GM12878 (cell line): ENCODE data around the gene NLRC3.

Experiments used
- CHD1 ChIP-seq: IDR thresholded peaks from 2 replicates; pipeline ENCODE4 v1.6.1; 2012; ENCODE audit warnings: low read depth, low read length, improper control_type of control experiment
- EZH2 ChIP-seq: IDR thresholded peaks from 2 replicates; pipeline ENCODE4 v1.6.1; 2012; ENCODE audit warnings: low read depth, mild to moderate bottlenecking, control low read depth, inconsistent platforms, low read length, borderline replicate concordance; ENCODE audit not compliant: control insufficient read depth
- FOXK2 ChIP-seq: fragments of 450-650 bp; IDR thresholded peaks from 2 replicates; pipeline ENCODE4 v1.6.1; 2017; ENCODE audit warnings: mild to moderate bottlenecking, moderate library complexity
- IKZF2 ChIP-seq, 2 experiments: fragments of 450-650 bp; IDR thresholded peaks; 2 replicates each; pipeline ENCODE4 v1.6.1; 2017; ENCODE audit warnings: mild to moderate bottlenecking in 2 of 2, moderate library complexity in 2 of 2
- NFIC ChIP-seq: IDR thresholded peaks from 2 replicates; pipeline ENCODE4 v1.6.1; 2012; ENCODE audit warnings: low read depth, mild to moderate bottlenecking, inconsistent platforms, low read length, moderate library complexity
- NR2C1 ChIP-seq: fragments of 450-650 bp; IDR thresholded peaks from 2 replicates; pipeline ENCODE4 v1.6.1; 2017; ENCODE audit warnings: antibody characterized with exemption, mild to moderate bottlenecking, moderate library complexity
- RAD21 ChIP-seq: IDR thresholded peaks from 2 replicates; pipeline ENCODE4 v1.6.1; 2011; ENCODE audit warnings: mild to moderate bottlenecking, low read depth, low read length, moderate library complexity; ENCODE audit not compliant: insufficient read depth
- ZZZ3 ChIP-seq: IDR thresholded peaks from 2 replicates; pipeline ENCODE4 v1.6.1; 2011; ENCODE audit warnings: low read depth; ENCODE audit not compliant: control insufficient read depth, insufficient read length
- TF ChIP-seq, protein P1 (sequence below), 3 experiments: IDR thresholded peaks in 2 of 3; conservative IDR thresholded peaks in 1 of 3; 2 replicates each; pipeline ENCODE4 v1.5.1; 2011; ENCODE audit warnings: low read depth in 3 of 3, low read length in 3 of 3, mild to moderate bottlenecking in 3 of 3, control low read depth in 2 of 3, moderate library complexity in 2 of 3, inconsistent platforms in 1 of 3, mixed read lengths in 1 of 3; ENCODE audit not compliant: control insufficient read depth in 2 of 3, insufficient read depth in 1 of 3; ENCODE audit errors: extremely low read depth in 1 of 3
- TF ChIP-seq, protein P2 (sequence below): IDR thresholded peaks from 2 replicates; pipeline ENCODE4 v1.6.1; 2011; ENCODE audit warnings: low read depth, low read length, improper control_type of control experiment, borderline replicate concordance
- TF ChIP-seq, protein P3 (sequence below): fragments of 450-650 bp; IDR thresholded peaks from 2 replicates; pipeline ENCODE4 v1.6.1; 2018; ENCODE audit warnings: mild to moderate bottlenecking, low read depth, moderate library complexity; ENCODE audit not compliant: partially characterized antibody
- TF ChIP-seq, protein P4 (sequence below): fragments of 450-650 bp; IDR thresholded peaks from 2 replicates; pipeline ENCODE4 v1.6.1; 2014; ENCODE audit warnings: mild to moderate bottlenecking
- TF ChIP-seq, protein P5 (sequence below): fragments of 150-350 bp; IDR thresholded peaks from 2 replicates; pipeline ENCODE4 v1.6.1; 2016; ENCODE audit warnings: low read depth, low read length
- TF ChIP-seq, protein P6 (sequence below): IDR thresholded peaks from 2 replicates; pipeline ENCODE4 v1.6.1; 2012; ENCODE audit warnings: low read length, inconsistent platforms

DNA sequence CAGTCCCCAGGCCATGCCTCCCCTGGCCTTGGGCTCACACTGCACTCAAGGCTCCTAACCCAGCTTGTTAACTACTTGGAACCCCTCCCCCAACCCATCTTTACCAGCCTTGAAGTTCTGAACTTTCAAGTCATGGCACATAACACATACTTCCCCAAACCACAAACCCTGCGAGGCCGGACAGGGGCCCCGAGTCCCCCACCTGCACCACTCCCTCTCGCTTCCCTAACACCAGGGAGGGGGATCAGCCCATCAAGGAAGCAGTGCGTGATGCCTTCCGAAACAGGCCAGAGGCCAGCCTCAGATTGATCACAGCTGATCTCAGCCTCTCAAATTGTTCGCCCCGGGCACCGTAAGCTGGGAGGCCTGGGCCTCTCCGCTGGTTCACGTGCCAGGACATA lies 3.0 kb upstream of the NLRC3 start:
- TF ChIP-seq, protein P1, sequence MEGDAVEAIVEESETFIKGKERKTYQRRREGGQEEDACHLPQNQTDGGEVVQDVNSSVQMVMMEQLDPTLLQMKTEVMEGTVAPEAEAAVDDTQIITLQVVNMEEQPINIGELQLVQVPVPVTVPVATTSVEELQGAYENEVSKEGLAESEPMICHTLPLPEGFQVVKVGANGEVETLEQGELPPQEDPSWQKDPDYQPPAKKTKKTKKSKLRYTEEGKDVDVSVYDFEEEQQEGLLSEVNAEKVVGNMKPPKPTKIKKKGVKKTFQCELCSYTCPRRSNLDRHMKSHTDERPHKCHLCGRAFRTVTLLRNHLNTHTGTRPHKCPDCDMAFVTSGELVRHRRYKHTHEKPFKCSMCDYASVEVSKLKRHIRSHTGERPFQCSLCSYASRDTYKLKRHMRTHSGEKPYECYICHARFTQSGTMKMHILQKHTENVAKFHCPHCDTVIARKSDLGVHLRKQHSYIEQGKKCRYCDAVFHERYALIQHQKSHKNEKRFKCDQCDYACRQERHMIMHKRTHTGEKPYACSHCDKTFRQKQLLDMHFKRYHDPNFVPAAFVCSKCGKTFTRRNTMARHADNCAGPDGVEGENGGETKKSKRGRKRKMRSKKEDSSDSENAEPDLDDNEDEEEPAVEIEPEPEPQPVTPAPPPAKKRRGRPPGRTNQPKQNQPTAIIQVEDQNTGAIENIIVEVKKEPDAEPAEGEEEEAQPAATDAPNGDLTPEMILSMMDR (IDR thresholded peaks at IDR 0.05 in 2 of 3, conservative IDR thresholded peaks at IDR 0.05 in 1 of 3; ENCODE audit: control insufficient read depth in 2 of 3, extremely low read depth in 1 of 3, insufficient read depth in 1 of 3, low read depth in 3 of 3, low read length in 3 of 3): no peak
- TF ChIP-seq ZZZ3 (no peak), IKZF2 (IDR thresholded peaks at IDR 0.05) (no peak), NFIC (no peak), NR2C1 (no peak), RAD21 (no peak), EZH2 (no peak), FOXK2 (no peak), CHD1 (no peak)
- TF ChIP-seq, protein P2, sequence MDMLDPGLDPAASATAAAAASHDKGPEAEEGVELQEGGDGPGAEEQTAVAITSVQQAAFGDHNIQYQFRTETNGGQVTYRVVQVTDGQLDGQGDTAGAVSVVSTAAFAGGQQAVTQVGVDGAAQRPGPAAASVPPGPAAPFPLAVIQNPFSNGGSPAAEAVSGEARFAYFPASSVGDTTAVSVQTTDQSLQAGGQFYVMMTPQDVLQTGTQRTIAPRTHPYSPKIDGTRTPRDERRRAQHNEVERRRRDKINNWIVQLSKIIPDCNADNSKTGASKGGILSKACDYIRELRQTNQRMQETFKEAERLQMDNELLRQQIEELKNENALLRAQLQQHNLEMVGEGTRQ: no peak
- TF ChIP-seq, protein P3, sequence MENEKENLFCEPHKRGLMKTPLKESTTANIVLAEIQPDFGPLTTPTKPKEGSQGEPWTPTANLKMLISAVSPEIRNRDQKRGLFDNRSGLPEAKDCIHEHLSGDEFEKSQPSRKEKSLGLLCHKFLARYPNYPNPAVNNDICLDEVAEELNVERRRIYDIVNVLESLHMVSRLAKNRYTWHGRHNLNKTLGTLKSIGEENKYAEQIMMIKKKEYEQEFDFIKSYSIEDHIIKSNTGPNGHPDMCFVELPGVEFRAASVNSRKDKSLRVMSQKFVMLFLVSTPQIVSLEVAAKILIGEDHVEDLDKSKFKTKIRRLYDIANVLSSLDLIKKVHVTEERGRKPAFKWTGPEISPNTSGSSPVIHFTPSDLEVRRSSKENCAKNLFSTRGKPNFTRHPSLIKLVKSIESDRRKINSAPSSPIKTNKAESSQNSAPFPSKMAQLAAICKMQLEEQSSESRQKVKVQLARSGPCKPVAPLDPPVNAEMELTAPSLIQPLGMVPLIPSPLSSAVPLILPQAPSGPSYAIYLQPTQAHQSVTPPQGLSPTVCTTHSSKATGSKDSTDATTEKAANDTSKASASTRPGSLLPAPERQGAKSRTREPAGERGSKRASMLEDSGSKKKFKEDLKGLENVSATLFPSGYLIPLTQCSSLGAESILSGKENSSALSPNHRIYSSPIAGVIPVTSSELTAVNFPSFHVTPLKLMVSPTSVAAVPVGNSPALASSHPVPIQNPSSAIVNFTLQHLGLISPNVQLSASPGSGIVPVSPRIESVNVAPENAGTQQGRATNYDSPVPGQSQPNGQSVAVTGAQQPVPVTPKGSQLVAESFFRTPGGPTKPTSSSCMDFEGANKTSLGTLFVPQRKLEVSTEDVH: no peak
- TF ChIP-seq, protein P4, sequence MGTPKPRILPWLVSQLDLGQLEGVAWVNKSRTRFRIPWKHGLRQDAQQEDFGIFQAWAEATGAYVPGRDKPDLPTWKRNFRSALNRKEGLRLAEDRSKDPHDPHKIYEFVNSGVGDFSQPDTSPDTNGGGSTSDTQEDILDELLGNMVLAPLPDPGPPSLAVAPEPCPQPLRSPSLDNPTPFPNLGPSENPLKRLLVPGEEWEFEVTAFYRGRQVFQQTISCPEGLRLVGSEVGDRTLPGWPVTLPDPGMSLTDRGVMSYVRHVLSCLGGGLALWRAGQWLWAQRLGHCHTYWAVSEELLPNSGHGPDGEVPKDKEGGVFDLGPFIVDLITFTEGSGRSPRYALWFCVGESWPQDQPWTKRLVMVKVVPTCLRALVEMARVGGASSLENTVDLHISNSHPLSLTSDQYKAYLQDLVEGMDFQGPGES: no peak
- TF ChIP-seq, protein P5, sequence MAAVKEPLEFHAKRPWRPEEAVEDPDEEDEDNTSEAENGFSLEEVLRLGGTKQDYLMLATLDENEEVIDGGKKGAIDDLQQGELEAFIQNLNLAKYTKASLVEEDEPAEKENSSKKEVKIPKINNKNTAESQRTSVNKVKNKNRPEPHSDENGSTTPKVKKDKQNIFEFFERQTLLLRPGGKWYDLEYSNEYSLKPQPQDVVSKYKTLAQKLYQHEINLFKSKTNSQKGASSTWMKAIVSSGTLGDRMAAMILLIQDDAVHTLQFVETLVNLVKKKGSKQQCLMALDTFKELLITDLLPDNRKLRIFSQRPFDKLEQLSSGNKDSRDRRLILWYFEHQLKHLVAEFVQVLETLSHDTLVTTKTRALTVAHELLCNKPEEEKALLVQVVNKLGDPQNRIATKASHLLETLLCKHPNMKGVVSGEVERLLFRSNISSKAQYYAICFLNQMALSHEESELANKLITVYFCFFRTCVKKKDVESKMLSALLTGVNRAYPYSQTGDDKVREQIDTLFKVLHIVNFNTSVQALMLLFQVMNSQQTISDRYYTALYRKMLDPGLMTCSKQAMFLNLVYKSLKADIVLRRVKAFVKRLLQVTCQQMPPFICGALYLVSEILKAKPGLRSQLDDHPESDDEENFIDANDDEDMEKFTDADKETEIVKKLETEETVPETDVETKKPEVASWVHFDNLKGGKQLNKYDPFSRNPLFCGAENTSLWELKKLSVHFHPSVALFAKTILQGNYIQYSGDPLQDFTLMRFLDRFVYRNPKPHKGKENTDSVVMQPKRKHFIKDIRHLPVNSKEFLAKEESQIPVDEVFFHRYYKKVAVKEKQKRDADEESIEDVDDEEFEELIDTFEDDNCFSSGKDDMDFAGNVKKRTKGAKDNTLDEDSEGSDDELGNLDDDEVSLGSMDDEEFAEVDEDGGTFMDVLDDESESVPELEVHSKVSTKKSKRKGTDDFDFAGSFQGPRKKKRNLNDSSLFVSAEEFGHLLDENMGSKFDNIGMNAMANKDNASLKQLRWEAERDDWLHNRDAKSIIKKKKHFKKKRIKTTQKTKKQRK: no peak
- TF ChIP-seq, protein P6, sequence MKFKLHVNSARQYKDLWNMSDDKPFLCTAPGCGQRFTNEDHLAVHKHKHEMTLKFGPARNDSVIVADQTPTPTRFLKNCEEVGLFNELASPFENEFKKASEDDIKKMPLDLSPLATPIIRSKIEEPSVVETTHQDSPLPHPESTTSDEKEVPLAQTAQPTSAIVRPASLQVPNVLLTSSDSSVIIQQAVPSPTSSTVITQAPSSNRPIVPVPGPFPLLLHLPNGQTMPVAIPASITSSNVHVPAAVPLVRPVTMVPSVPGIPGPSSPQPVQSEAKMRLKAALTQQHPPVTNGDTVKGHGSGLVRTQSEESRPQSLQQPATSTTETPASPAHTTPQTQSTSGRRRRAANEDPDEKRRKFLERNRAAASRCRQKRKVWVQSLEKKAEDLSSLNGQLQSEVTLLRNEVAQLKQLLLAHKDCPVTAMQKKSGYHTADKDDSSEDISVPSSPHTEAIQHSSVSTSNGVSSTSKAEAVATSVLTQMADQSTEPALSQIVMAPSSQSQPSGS: no peak
